Upper lobe of right lung (tissue), 1 donor: Measurements from ENCODE around the gene RPS21. TPM values are rescaled to one million over a fixed set of nuclear protein-coding genes. Genes with fewer than 3 reads are reported as not detected.
A peak's percentile ranks its signal among the peaks of the same experiment; 100 is the strongest.

ENCODE experiments used
- ATAC-seq: fragments of 200-7000 bp; cut with Tn5 transposase; one replicate; pipeline ENCODE4 v1.9.1; 2020; ENCODE audit warnings: mild to moderate bottlenecking, moderate library complexity
- DNase-seq: peaks from one replicate; pipeline ENCODE4 v3.0.0-alpha.2; 2020
- H3K27ac ChIP-seq: fragments of 200-600 bp; one replicate; pipeline ENCODE4 v1.8.0; 2022
- H3K27me3 ChIP-seq: fragments of 200-600 bp; one replicate; pipeline ENCODE4 v1.8.0; 2022; ENCODE audit warnings: mild to moderate bottlenecking
- H3K36me3 ChIP-seq: fragments of 200-600 bp; one replicate; pipeline ENCODE4 v1.8.0; 2022
- H3K4me1 ChIP-seq: fragments of 200-600 bp; one replicate; pipeline ENCODE4 v1.8.0; 2022
- H3K4me3 ChIP-seq: fragments of 200-600 bp; one replicate; pipeline ENCODE4 v1.8.0; 2022; ENCODE audit warnings: mild to moderate bottlenecking
- H3K9me3 ChIP-seq: fragments of 200-600 bp; one replicate; pipeline ENCODE4 v1.8.0; 2022
- intact Hi-C: fragments of 100-400 bp; cut with DNase I; formaldehyde crosslinking; loops from one replicate; pipeline ENCODE4 v1.11.0; 2022
- total RNA-seq: library from RNA; stranded (reverse); fragmentation: NEBNext Ultra II Directional; extraction: Animal tissue kit (Norgen Biotek cat#: 25700); gene quantifications from one replicate; pipeline ENCODE4 v1.2.1, GENCODE V29; 2021
- TF ChIP-seq, protein P1 (sequence below): fragments of 200-600 bp; IDR thresholded peaks from one replicate; pipeline ENCODE4 v1.8.0; 2022; ENCODE audit warnings: antibody characterized with exemption
- donor health status: DM: no; HTN: yes; CAD: no; lungs with severe emphysema.

The RPS21 gene
- total RNA-seq, 1 donor from 2014 or later, result 1,050 TPM

DNA sequence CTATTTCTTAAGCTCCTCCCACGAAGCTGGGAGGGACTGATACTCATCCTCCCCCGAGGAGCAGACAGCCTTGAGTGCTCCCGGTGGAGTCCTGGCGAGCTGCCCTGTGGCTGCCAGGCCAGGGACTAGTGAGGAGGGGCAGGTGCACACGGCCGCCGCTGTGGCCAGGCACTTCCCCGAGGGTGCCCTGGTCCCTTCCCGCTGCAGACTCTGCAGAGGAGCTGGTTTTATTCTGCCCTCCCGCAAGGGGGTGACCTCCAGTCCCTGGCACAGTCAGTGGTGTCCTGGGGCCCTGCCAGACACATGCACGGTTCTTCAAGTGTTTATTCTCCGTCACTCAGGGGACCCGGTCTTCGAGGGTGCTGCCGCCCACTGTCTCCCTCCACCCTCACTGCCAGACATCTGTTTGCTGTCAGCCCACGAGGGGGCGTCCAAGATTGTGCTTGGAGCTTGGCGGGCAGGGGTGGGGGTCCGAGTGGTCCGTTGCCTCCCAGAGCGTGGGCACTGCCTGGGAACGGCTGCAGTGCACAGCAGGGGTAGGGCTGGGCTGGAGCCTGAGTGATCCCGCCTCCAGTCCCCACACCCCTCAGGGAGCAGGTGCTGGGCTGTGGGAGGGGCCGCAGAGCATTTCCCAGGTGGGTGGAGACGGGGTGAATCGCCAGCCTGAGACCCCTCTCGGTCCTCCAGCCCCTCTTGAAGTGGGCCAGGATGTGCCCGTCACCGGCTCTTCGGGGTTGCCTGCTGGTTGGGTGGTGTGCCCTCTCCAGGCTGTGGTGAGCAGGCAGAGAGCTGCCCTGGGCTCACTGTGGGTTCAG, 23.2 kb downstream of the RPS21 start:
- Histone ChIP-seq H3K27ac (no peak overlapping the region), H3K27me3 (no peaks in the 10 kb centered on the region), H3K9me3 (no peaks in the 10 kb centered on the region), H3K4me1 (peaks cover 33% of the 10 kb centered on the region), H3K36me3 (no peaks in the 10 kb centered on the region), H3K4me3 (no peak overlapping the region)
- DNase-seq (peak; percentile 84), ATAC-seq (peak; percentile 33)
- intact Hi-C loops, result no loop called here
- TF ChIP-seq, protein P1, sequence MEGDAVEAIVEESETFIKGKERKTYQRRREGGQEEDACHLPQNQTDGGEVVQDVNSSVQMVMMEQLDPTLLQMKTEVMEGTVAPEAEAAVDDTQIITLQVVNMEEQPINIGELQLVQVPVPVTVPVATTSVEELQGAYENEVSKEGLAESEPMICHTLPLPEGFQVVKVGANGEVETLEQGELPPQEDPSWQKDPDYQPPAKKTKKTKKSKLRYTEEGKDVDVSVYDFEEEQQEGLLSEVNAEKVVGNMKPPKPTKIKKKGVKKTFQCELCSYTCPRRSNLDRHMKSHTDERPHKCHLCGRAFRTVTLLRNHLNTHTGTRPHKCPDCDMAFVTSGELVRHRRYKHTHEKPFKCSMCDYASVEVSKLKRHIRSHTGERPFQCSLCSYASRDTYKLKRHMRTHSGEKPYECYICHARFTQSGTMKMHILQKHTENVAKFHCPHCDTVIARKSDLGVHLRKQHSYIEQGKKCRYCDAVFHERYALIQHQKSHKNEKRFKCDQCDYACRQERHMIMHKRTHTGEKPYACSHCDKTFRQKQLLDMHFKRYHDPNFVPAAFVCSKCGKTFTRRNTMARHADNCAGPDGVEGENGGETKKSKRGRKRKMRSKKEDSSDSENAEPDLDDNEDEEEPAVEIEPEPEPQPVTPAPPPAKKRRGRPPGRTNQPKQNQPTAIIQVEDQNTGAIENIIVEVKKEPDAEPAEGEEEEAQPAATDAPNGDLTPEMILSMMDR, result peak; percentile 46

DNA sequence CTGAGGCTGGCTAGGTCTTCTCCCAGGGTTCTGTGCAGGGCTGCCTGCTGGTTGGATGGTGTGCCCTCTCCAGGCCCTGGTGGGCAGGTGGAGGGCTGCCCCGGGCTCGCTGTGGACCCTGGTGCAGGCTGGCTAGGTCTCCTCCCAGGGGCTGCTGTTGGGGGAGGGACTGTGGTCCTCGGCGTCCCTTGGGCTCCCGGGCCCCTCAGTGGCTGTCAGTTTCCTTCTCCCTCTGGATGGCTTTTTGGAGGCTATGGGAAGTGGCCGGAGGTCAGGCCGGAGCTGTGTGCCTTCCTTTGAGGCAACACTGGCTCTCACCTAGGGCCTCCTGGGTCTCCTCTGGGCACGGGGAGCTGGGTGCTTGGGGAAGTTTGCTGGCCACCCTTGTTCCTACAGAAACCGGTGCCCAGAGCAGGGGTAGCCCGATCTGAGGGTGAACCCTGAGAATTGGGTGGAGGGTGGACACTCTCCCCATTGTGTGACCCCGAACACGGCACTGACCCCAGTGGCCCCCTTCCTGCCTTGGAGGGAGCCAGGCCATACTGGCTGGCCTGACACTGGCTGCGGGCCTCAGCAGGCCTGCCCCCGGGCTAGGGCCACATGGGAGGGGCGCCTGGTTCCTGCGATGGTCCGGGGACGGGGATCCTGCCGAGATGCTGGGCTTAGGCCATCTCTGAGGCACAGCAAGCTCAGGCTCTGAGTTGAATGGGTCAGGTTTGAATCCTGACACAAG, 24.0 kb downstream of the RPS21 start:
- Histone ChIP-seq H3K9me3 (no peaks in the 10 kb centered on the region), H3K4me3 (no peak overlapping the region), H3K4me1 (peaks cover 25% of the 10 kb centered on the region), H3K27me3 (no peaks in the 10 kb centered on the region), H3K27ac (no peak overlapping the region), H3K36me3 (no peaks in the 10 kb centered on the region)
- TF ChIP-seq, protein P1, result no peak
- ATAC-seq (no peak), DNase-seq (no peak)
- intact Hi-C loops, result no loop called here

DNA sequence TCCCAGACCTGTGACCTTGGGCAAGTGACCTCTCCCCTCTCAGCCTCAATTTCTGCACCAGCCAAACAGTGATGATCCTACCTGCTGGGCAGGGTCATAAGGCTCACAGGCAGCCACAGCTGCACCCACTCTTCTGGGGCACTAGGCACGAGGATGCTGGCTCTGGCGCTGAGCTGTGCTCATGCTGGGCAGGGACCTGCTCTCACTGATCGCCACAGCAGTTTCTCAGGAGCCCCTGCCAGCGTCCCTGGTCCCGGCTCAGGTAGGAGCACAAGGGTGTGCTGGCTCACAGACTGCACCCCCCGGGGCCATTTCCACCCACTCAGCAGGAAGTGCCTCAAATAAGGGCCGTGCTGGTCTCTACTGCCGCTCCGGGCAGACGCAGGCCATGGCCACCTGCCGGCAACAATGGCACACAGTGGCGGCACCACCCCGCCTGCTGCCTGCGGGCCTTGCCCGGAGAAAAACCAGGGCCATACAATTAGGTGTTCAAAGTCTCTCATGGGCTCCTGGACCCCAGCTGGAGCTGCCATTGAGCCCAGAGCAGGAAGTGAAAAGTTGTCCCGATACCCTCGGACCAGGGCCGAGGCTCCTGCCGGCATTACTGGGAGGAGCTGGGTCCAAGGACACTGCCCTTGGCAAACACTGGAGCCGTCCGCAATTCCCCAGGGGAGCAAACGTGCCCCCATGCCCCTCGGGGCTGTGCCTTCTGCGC, 24.7 kb downstream of the RPS21 start:
- Histone ChIP-seq H3K36me3 (no peaks in the 10 kb centered on the region), H3K9me3 (no peaks in the 10 kb centered on the region), H3K27me3 (no peaks in the 10 kb centered on the region), H3K27ac (no peak overlapping the region), H3K4me3 (no peak overlapping the region), H3K4me1 (peaks cover 18% of the 10 kb centered on the region)
- TF ChIP-seq, protein P1, result no peak
- ATAC-seq (no peak), DNase-seq (no peak)
- intact Hi-C loops, result no loop called here

DNA sequence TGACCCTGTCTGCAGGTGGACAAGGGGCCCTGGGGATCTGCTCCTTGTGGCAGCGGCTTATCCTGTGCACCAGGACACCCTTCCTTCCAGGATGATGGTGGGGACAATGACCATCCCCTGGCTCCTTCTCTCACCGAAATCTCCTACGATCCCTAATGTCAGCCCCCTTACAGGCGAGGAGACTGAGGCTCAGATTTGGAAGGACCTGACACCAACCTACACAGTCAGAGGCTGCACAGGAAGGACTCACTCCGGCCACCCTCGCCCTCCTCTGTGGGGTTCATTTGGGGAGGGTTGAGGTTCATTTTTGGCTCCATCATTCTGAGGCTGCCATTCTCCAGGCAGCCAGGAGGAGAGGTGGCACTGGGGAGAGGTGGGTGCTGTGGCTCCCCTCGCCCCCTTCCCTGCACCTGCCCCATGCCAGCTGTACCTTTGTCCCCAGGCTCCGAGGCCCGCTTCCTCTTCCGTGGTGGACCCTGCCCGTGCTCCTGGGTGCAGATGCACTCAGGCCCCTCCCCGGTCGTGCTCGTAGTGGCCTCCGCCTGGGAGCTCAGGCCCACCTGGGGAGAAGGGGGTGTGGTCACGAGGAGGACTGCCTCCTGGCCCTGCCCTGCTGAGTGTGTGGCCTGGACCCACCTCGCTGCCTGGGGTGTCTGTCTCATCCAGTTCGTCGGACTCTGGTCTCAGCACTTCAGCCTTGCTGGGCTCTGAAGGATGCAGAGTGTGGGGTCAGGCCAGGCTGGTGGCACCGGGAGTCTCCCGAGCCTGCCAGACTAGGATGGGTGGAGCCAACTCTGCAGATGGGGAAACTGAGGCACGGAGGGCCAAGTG, 25.5 kb downstream of the RPS21 start:
- peaks cover 16% of the 10 kb centered on the region for H3K4me1 ChIP-seq
- no peaks in the 10 kb centered on the region for H3K36me3 ChIP-seq
- ATAC-seq, result no peak

More for the DNA sequence above, 25.5 kb downstream of the RPS21 start:
- TF ChIP-seq, protein P1, result no peak
- intact Hi-C loops, result no loop called here
- Histone ChIP-seq H3K4me3 (no peak overlapping the region), H3K9me3 (no peaks in the 10 kb centered on the region), H3K27ac (no peak overlapping the region), H3K27me3 (no peaks in the 10 kb centered on the region)
- no peak for DNase-seq
